Thyroid gland (tissue), 4 donors: ENCODE measurements around the gene CSRNP3. TPM values are rescaled to one million over a fixed set of nuclear protein-coding genes. Genes with fewer than 3 reads are reported as not detected.

Experiments used
- DNase-seq, 2 donors: peaks; one replicate each; pipeline ENCODE4 v3.0.0-alpha.2; 2019
- H3K27ac ChIP-seq, 3 donors: fragments of 200-600 bp; sonication (generic); 1 replicate in 2 of 3; 2 replicates in 1 of 3; pipeline ENCODE4 v1.5.1; 2016 to 2019; ENCODE audit warnings: mild to moderate bottlenecking in 1 of 3, moderate library complexity in 1 of 3
- H3K27me3 ChIP-seq: fragments of 200-600 bp; sonication (generic); one replicate; pipeline ENCODE4 v1.5.1; 2019
- H3K36me3 ChIP-seq, 2 donors: fragments of 200-600 bp; sonication (generic); one replicate each; pipeline ENCODE4 v1.5.1; 2016 to 2019
- H3K4me1 ChIP-seq, 2 donors: fragments of 200-600 bp; sonication (generic); one replicate each; pipeline ENCODE4 v1.5.1; 2017 to 2019
- H3K4me3 ChIP-seq, 3 donors: fragments of 200-600 bp; sonication (generic); replicated peaks in 1 of 3; 1 replicate in 2 of 3; 2 replicates in 1 of 3; pipeline ENCODE4 v1.5.1; 2016; ENCODE audit warnings: mild to moderate bottlenecking in 1 of 3
- H3K9me3 ChIP-seq: fragments of 200-600 bp; sonication (generic); one replicate; pipeline ENCODE4 v1.5.1; 2017
- CTCF ChIP-seq, 6 experiments: fragments of 200-600 bp in 3 of 6; fragments of 450-650 bp in 3 of 6; sonication (generic) in 3 of 6; IDR thresholded peaks; one replicate each; pipeline ENCODE4 v1.5.1; 2016 to 2019; ENCODE audit warnings: antibody characterized with exemption in 6 of 6, mild to moderate bottlenecking in 2 of 6, inconsistent platforms in 1 of 6, moderate library complexity in 1 of 6
- POLR2A ChIP-seq, 2 donors: fragments of 450-650 bp; IDR thresholded peaks; one replicate each; pipeline ENCODE4 v1.6.1; 2017; ENCODE audit warnings: antibody characterized with exemption in 2 of 2, mild to moderate bottlenecking in 2 of 2, moderate library complexity in 1 of 2
- WGBS, 2 donors: methylation state at CpG; one replicate each; pipeline ENCODE4 v1.1.5; 2017; 5-methylcytosine and 5-hydroxymethylcytosine counted together
- intact Hi-C: fragments of 100-400 bp; cut with DNase I; formaldehyde crosslinking; loops from one replicate; pipeline ENCODE4 v1.15.1; 2023
- total RNA-seq, 4 donors: library from RNA; depleted of rRNA; stranded (reverse); fragments of >200 nt; gene quantifications; one replicate each; pipeline ENCODE4 v1.2.3, GENCODE V29; 2016

The CSRNP3 gene
- total RNA-seq, 4 donors from 2014 or later = 6.0 to 16.5 (median 9.9) TPM

- no peak overlapping the region for H3K4me3 ChIP-seq
- no peak for DNase-seq
- TF ChIP-seq POLR2A (IDR thresholded peaks at IDR 0.05) = no peak
- no peak for TF ChIP-seq CTCF (IDR thresholded peaks at IDR 0.05)
- peaks cover 5 to 17% of the 10 kb centered on the region in 2 donors for H3K4me1 ChIP-seq
- no peaks in the 10 kb centered on the region for H3K27me3 ChIP-seq
- H3K36me3 ChIP-seq = no peaks in the 10 kb centered on the region
- H3K27ac ChIP-seq = no peak overlapping the region
- intact Hi-C loops = no loop called here
- no peaks in the 10 kb centered on the region for H3K9me3 ChIP-seq
- 94 to 97% methylated on average over 1 of the region's 1 CpG for WGBS, 2 donors
Observed at GRCh38 chr2:165636959-165637358, 167.5 kb downstream of the CSRNP3 start.

GRCh38 chr2:165637396-165637795 lies 167.9 kb downstream of the CSRNP3 start:
- Histone ChIP-seq H3K4me1 (peaks cover 5 to 17% of the 10 kb centered on the region in 2 donors), H3K9me3 (no peaks in the 10 kb centered on the region), H3K36me3 (no peaks in the 10 kb centered on the region), H3K27ac (no peak overlapping the region), H3K4me3 (no peak overlapping the region), H3K27me3 (no peaks in the 10 kb centered on the region)
- intact Hi-C loops = no loop called here
- no peak for DNase-seq
- no peak for TF ChIP-seq CTCF (IDR thresholded peaks at IDR 0.05)
- no peak for TF ChIP-seq POLR2A (IDR thresholded peaks at IDR 0.05)
- 94 to 98% methylated on average over 2 of the region's 2 CpGs for WGBS, 2 donors

- TF ChIP-seq CTCF (IDR thresholded peaks at IDR 0.05) (no peak), POLR2A (IDR thresholded peaks at IDR 0.05) (no peak)
- no peak for DNase-seq
- H3K4me1 ChIP-seq = peaks cover 5 to 11% of the 10 kb centered on the region in 2 donors
- no peaks in the 10 kb centered on the region for H3K27me3 ChIP-seq
- H3K27ac ChIP-seq = no peak overlapping the region
- no peaks in the 10 kb centered on the region for H3K36me3 ChIP-seq
- no peak overlapping the region for H3K4me3 ChIP-seq
- WGBS, 2 donors = 90 to 94% methylated on average over 1 of the region's 1 CpG
- no peaks in the 10 kb centered on the region for H3K9me3 ChIP-seq
- intact Hi-C loops = no loop called here
Observed at GRCh38 chr2:165639504-165639903, 170.0 kb downstream of the CSRNP3 start.

- H3K9me3 ChIP-seq = no peaks in the 10 kb centered on the region
- intact Hi-C loops = no loop called here
- no peaks in the 10 kb centered on the region for H3K36me3 ChIP-seq
- WGBS, 2 donors = 63 to 96% methylated on average over 3 of the region's 3 CpGs
- no peak overlapping the region for H3K4me3 ChIP-seq
- no peaks in the 10 kb centered on the region for H3K27me3 ChIP-seq
- H3K27ac ChIP-seq = no peak overlapping the region
- DNase-seq = no peak
- H3K4me1 ChIP-seq = peaks cover 0 to 3% of the 10 kb centered on the region in 2 donors
- TF ChIP-seq POLR2A (IDR thresholded peaks at IDR 0.05) (no peak), CTCF (IDR thresholded peaks at IDR 0.05) (no peak)
Observed at GRCh38 chr2:165640247-165640929, 170.9 kb downstream of the CSRNP3 start.

- Histone ChIP-seq H3K27me3 (no peaks in the 10 kb centered on the region), H3K4me3 (no peak overlapping the region), H3K27ac (no peak overlapping the region), H3K36me3 (no peaks in the 10 kb centered on the region), H3K9me3 (no peaks in the 10 kb centered on the region), H3K4me1 (peaks cover 4 to 10% of the 10 kb centered on the region in 2 donors)
- TF ChIP-seq POLR2A (IDR thresholded peaks at IDR 0.05) (no peak), CTCF (IDR thresholded peaks at IDR 0.05) (no peak)
- DNase-seq = no peak
- intact Hi-C loops = no loop called here
- WGBS, 2 donors = 77 to 80% methylated on average over 7 of the region's 7 CpGs
Observed at GRCh38 chr2:165645930-165646831, 176.7 kb downstream of the CSRNP3 start.
